GM18907 (cell line): Measurements from ENCODE around the gene BRF1.

Experiments
- ATAC-seq: cut with Tn5 transposase; IDR thresholded peaks from one replicate; pipeline ENCODE4 v1.9.1; 2021; ENCODE audit warnings: mild to moderate bottlenecking, moderate library complexity; ENCODE audit not compliant: unreplicated experiment

Gene BRF1

GRCh38 chr14:105178868-105179140 lies 122.0 kb downstream of the BRF1 start:
- no peak for ATAC-seq

GRCh38 chr14:105178069-105178867 lies 122.5 kb downstream of the BRF1 start:
- ATAC-seq = no peak

- no peak for ATAC-seq
These were observed 123.7 kb downstream of the BRF1 start for GRCh38 chr14:105177082-105177481.

GRCh38 chr14:105176513-105176912 lies 124.3 kb downstream of the BRF1 start:
- no peak for ATAC-seq

- no peak for ATAC-seq
These were observed 126.6 kb downstream of the BRF1 start for GRCh38 chr14:105173901-105174894.

GRCh38 chr14:105173145-105173544 lies 127.7 kb downstream of the BRF1 start:
- ATAC-seq = no peak

GRCh38 chr14:105172476-105172875 lies 128.3 kb downstream of the BRF1 start:
- no peak for ATAC-seq

- ATAC-seq = no peak
These were observed 129.7 kb downstream of the BRF1 start for GRCh38 chr14:105171004-105171673.

GRCh38 chr14:105169776-105170655 lies 130.8 kb downstream of the BRF1 start:
- no peak for ATAC-seq

- no peak for ATAC-seq
These were observed 131.8 kb downstream of the BRF1 start for GRCh38 chr14:105168979-105169507.

GRCh38 chr14:105168496-105168978 lies 132.3 kb downstream of the BRF1 start, which contains the start of gene JAG2:
TSS of gene JAG2 (minus strand) at chr14:105168776. CDS start at chr14:105168420, 356 bp downstream.
- ATAC-seq = no peak

GRCh38 chr14:105168093-105168420 lies 132.7 kb downstream of the BRF1 start:
- no peak for ATAC-seq

- ATAC-seq = no peak
These were observed 133.3 kb downstream of the BRF1 start for GRCh38 chr14:105167303-105168092.

- no peak for ATAC-seq
These were observed 134.1 kb downstream of the BRF1 start for GRCh38 chr14:105166571-105167302.

- ATAC-seq = no peak
These were observed 134.9 kb downstream of the BRF1 start for GRCh38 chr14:105165761-105166485.

GRCh38 chr14:105165134-105165704 lies 135.6 kb downstream of the BRF1 start:
- no peak for ATAC-seq

- ATAC-seq = no peak
These were observed 137.6 kb downstream of the BRF1 start for GRCh38 chr14:105163040-105163742.
